H1 (cell line): Measurements from ENCODE around the gene GRK6. TPM values are rescaled to one million over a fixed set of nuclear protein-coding genes. Genes with fewer than 3 reads are reported as not detected.

Experiments used
- BRCA1 ChIP-seq: IDR thresholded peaks from 2 replicates; pipeline ENCODE4 v1.6.1; 2012; ENCODE audit warnings: low read depth, low read length, improper control_type of control experiment
- EP300 ChIP-seq, 2 experiments: IDR thresholded peaks; 1 replicate in 1 of 2; 2 replicates in 1 of 2; pipeline ENCODE4 v1.6.1; 2011 to 2012; ENCODE audit warnings: low read depth in 2 of 2, low read length in 2 of 2, mild to moderate bottlenecking in 2 of 2, borderline replicate concordance in 1 of 2, inconsistent platforms in 1 of 2, moderate library complexity in 1 of 2
- RAD21 ChIP-seq, 2 experiments: IDR thresholded peaks in 1 of 2; conservative IDR thresholded peaks in 1 of 2; 2 replicates each; pipeline ENCODE4 v1.6.1; 2011; ENCODE audit warnings: low read depth in 2 of 2, low read length in 2 of 2, improper control_type of control experiment in 1 of 2, inconsistent platforms in 1 of 2, mild to moderate bottlenecking in 1 of 2, moderate library complexity in 1 of 2
- polyA plus RNA-seq, 7 experiments: library from polyadenylated mRNA; depleted of rRNA in 3 of 7; stranded (reverse) in 5 of 7; unstranded in 2 of 7; fragments of >200 nt in 5 of 7; fragments of 200-250 nt in 2 of 7; gene quantifications; 1 replicate in 5 of 7; 2 replicates in 1 of 7; 4 replicates in 1 of 7; pipeline versions ENCODE4 v1.2.1 to v1.2.3, GENCODE V29; 2011 to 2013; ENCODE audit warnings: missing spikeins in 2 of 7, mixed read lengths in 2 of 7
- total RNA-seq: library from RNA; stranded (reverse); fragmentation: NEBNext Ultra II Directional; extraction: Animal tissue kit (Norgen Biotek cat#: 25700); gene quantifications from 2 replicates; pipeline ENCODE4 v1.2.1, GENCODE V29; 2021

Gene GRK6
- total and polyA plus RNA-seq, 2 of the 8 experiments (the other 6 are each of a cell fraction or from before 2014, with no cell fraction given): 31.8 to 57.8 TPM

DNA sequence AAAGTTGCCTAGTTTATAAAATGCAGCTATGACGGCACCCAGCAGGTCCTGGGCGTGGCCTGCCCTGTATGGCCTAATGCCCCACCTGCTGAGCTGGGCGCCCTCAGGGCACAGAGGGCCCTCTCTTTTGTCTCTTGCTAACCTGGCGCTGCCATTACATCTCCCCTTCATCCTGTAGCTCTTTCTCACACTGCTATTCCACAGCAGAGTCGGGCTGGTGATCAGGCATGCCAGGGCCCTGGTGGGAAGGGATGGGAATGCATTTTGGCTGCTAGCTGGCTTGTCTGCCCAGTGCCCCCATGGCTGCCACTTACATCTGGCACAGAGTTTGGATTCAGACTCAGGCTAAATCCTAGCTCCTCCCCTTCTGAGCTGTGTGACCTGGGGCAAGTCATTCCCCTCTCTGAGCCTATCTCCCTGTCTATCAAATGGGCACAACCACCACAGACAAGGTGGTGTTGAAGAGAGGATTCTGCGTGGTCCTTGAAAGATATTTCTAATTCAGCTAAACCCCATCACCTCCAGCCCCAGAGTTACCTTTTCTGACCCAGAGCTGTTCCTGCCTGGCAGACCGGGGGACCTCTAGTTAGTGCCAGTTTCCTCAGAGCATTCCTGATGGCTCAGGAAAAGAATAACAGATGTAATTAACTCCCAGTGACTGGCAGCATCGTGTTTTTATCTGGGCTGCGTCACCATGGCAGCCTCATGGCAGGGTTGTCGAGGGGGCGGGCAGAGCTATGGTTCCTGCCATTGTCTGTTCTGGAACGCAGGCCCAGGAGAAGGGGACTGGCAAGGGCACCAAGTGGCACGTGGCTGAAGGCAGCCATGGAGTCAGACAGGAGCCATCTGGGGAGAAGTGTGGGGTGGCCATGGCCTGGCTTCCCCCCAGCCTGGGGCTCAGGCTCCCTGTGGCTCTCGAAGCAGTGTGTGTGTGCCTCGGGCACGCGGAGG, 26.5 kb downstream of the GRK6 start (continued):
- TF ChIP-seq EP300 (IDR thresholded peaks at IDR 0.05; ENCODE audit: borderline replicate concordance in 1 of 2, low read depth in 2 of 2, low read length in 2 of 2) (no peak), BRCA1 (no peak), RAD21 (IDR thresholded peaks at IDR 0.05 in 1 of 2, conservative IDR thresholded peaks at IDR 0.05 in 1 of 2; ENCODE audit: low read depth in 2 of 2, low read length in 2 of 2) (0 out of 4 replicates have a peak, but pooled peaks of 1 of the 2 experiments have one; percentile 1)
